ENCODE results near the gene HDAC11.

DNA sequence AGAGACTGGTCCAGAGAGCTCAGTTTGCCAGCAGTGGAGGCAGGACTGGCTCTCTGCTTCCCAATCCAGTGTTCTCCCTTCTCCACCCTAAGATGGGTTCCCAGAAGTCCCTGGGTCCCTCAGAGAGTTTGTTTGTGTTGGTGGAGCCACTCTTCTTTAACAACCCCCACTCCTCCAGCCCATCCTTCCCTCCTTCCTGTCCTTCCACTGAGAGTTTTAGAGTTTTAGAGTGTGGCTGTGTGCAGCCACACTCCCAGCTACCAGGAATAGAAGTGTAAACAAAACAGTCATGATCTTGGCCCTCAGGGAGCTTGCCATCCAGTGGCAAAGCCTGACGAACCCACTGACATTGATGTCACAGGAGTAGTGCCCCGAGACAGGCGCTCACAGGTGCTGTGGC is 56.3 kb downstream of the HDAC11 start:
- TF ChIP-seq, protein P1, sequence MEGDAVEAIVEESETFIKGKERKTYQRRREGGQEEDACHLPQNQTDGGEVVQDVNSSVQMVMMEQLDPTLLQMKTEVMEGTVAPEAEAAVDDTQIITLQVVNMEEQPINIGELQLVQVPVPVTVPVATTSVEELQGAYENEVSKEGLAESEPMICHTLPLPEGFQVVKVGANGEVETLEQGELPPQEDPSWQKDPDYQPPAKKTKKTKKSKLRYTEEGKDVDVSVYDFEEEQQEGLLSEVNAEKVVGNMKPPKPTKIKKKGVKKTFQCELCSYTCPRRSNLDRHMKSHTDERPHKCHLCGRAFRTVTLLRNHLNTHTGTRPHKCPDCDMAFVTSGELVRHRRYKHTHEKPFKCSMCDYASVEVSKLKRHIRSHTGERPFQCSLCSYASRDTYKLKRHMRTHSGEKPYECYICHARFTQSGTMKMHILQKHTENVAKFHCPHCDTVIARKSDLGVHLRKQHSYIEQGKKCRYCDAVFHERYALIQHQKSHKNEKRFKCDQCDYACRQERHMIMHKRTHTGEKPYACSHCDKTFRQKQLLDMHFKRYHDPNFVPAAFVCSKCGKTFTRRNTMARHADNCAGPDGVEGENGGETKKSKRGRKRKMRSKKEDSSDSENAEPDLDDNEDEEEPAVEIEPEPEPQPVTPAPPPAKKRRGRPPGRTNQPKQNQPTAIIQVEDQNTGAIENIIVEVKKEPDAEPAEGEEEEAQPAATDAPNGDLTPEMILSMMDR (IDR thresholded peaks at IDR 0.05 in 8 of 11, conservative IDR thresholded peaks at IDR 0.05 in 3 of 11), result no peak
- no peak for TF ChIP-seq POLR2A (IDR thresholded peaks at IDR 0.05)
- no peak for TF ChIP-seq POLR2AphosphoS5 (IDR thresholded peaks at IDR 0.05)
